ENCODE results near the gene WDR5.

GRCh38 chr9:134206311-134207300, 70.7 kb downstream of the WDR5 start:
- TF ChIP-seq CTCF (conservative IDR thresholded peaks at IDR 0.05; ENCODE audit: low read depth, low read length): no peak
- TF ChIP-seq EZH2phosphoT487 (IDR thresholded peaks at IDR 0.05; ENCODE audit: borderline replicate concordance, low read length): no peak
